ENCODE data around the gene VAV1. TPM values are rescaled to one million over a fixed set of nuclear protein-coding genes. Genes with fewer than 3 reads are reported as not detected.
"Not testable (repeated sequence)": the region's sequence is repeated elsewhere in the genome, so short reads cannot be mapped to it uniquely, and the experiment has no call there.

VAV1 gene
- polyA plus RNA-seq, 3 donors, result 1.3 to 1.7 (median 1.5) TPM

DNA sequence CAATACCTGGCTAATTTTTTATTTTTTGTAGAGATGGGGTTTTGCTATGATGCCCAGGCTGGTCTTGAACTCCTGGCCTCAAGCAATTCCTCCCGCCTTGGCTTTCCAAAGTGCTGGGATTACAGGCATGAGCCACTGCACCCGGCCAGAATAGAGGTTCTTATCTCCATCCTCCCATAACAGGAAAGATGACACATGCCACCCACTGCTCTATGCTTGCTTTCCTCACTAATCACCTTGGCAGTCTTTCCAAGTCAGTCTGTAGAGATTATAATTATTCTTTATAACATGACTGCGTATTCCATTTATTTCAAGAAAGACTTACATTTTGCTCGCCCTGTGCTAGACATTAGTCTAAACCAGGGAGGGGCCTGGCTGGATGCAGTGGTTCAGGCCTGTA, 6.7 kb downstream of the VAV1 start:
- no peak for DNase-seq (ENCODE audit: low read depth in 3 of 3, low spot score in 2 of 3)

- no peak for DNase-seq (ENCODE audit: low read depth in 3 of 3, low spot score in 2 of 3)
Measured at GRCh38 chr19:6787393-6787792, 14.9 kb downstream of the VAV1 start.

DNA sequence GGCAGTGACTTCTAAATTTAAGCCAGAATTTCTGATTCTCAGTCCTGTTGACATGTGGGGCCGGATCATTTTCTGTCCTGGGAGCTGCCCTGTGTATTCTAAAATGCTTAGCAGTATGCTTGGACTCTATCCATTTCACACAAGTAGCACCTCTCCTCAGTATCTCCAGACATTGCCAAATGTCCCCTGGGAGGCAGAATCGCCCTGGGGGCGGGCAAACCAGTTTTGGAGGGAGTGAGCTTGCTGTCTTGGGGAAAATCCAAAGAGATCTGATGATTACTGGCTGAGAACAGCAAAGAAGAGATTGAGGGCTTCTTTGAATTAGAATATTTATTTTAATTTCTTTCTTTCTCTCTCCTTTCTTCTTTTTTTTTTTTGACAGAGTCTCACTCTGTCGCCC, 16.4 kb downstream of the VAV1 start:
- no peak for DNase-seq (ENCODE audit: low read depth in 3 of 3, low spot score in 2 of 3)

GRCh38 chr19:6790194-6791128, 18.0 kb downstream of the VAV1 start:
- DNase-seq (ENCODE audit: low read depth in 3 of 3, low spot score in 2 of 3), result no peak

- no peak for DNase-seq (ENCODE audit: low read depth in 3 of 3, low spot score in 2 of 3)
Measured at GRCh38 chr19:6791237-6791636, 18.7 kb downstream of the VAV1 start.

- DNase-seq (ENCODE audit: low read depth in 3 of 3, low spot score in 2 of 3), result no peak
Measured at GRCh38 chr19:6793411-6793810, 20.9 kb downstream of the VAV1 start.

GRCh38 chr19:6793973-6794372, 21.5 kb downstream of the VAV1 start:
- no peak for DNase-seq (ENCODE audit: low read depth in 3 of 3, low spot score in 2 of 3)

DNA sequence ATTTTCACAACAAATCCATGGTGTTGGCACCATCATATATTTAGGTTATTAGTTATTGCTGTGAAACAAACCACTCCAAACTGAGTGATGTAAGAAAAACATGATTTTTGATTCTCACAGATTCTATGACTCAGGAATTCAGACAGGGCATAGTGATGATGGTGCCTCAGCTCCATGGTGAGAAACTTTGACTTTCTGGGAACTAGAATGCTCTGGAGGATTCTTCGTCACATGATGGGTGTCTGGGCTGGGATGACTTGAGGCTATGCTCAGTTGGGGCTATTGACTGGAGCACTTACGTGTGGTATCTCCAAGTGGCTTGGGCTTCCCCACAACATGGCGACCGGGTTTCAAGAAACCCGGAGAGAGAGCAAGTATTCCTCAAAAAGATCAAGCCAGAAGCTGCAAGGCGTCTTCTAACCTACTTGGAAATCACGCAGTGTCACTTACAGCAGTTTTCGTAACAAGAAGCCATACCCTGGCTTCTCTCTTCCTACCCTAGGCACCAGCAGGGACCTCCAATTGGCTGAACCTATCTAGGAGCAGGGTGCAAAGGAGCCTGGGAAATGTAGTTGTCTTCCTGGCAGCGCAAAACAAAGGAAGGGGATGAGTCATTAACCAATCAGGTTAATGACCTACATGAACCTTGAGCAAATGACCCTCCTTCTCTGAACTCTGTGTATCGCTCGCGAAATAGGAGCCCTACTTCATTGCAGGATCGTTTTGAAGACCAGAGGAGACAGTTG, 22.4 kb downstream of the VAV1 start:
- no peak for DNase-seq (ENCODE audit: low read depth in 3 of 3, low spot score in 2 of 3)

- no peak for DNase-seq (ENCODE audit: low read depth in 3 of 3, low spot score in 2 of 3)
Measured at GRCh38 chr19:6796278-6796677, 23.8 kb downstream of the VAV1 start.

- DNase-seq (ENCODE audit: low read depth in 3 of 3, low spot score in 2 of 3), result no peak
Measured at GRCh38 chr19:6797646-6798045, 25.1 kb downstream of the VAV1 start.

- DNase-seq (ENCODE audit: low read depth in 3 of 3, low spot score in 2 of 3), result not testable (repeated sequence)
Measured at GRCh38 chr19:6800160-6800790, 27.8 kb downstream of the VAV1 start.

- no peak for DNase-seq (ENCODE audit: low read depth in 3 of 3, low spot score in 2 of 3)
Measured at GRCh38 chr19:6800991-6801484, 28.5 kb downstream of the VAV1 start.

DNA sequence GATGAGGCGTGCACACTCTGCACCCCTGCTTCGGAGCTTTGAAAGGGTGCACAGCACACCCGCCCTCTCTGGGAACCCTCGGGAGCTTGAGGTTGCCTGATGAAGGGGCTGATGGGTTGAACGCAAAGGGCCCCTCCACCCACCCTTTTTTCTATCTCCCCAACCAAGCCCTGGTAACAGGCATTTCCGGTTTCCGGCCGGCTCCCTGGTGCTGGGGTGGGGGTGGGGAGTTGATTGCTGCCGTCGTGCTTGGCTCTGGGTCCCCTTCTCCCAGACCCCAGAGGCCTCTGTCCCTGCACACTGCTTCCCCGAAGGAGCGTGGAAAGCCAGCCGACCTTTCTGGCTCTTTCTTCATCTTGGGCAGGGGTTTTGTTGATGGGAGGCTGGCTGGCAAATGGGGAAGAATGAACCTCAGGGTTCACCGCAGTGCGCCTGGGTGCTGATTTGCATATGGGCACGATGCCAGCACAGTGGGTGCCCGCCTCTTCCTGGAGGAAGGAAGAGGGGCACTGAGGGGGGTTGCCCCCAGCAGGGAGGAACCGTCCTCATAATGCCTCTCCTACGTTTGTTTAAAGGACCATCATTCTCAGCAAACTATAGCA, 29.1 kb downstream of the VAV1 start:
- no peak for DNase-seq (ENCODE audit: low read depth in 3 of 3, low spot score in 2 of 3)

GRCh38 chr19:6802336-6803035, 30.0 kb downstream of the VAV1 start:
- DNase-seq (ENCODE audit: low read depth in 3 of 3, low spot score in 2 of 3), result no peak

- DNase-seq (ENCODE audit: low read depth in 3 of 3, low spot score in 2 of 3), result no peak
Measured at GRCh38 chr19:6803036-6803404, 30.5 kb downstream of the VAV1 start.

DNA sequence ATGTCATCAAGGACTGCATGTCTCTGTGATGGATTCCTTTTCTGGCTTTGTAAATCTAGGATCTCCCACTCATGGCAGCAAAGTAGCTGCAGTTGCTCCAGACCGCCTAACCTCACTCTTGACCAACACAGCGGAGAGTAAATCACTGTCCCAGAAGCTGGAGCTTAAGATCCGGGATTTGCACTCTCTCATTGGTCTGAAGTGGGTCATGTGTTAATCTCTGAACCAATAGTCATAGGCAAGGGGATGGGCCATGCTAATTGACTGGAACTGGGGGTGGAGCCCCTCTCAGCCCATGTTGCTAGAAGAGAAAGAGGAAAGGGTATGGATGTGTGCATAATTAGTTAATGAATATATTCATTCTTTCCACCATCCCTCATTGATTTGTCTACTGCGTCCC, 34.0 kb downstream of the VAV1 start:
- DNase-seq (ENCODE audit: low read depth in 3 of 3, low spot score in 2 of 3), result no peak

- DNase-seq (ENCODE audit: low read depth in 3 of 3, low spot score in 2 of 3), result no peak
Measured at GRCh38 chr19:6807291-6807690, 34.8 kb downstream of the VAV1 start.

DNA sequence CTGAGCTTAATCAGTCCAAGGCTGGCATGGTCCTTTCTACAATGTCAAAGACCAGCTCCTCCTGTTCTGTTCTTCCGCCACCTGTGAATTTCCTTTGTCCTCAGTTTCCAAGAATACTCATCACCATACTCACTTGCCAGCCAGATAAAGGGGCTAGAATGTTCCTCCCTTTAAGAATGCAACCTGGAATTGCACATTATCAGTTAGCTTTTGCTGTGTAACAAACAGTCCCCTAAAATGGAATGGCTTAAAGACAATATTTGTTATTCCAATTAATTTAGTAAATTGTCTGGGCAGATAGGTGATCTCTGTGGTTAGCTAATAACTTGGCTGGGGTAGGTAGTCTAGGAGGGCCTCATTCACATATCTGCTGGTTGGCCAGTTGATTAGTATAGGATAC, 36.0 kb downstream of the VAV1 start:
- DNase-seq (ENCODE audit: low read depth in 3 of 3, low spot score in 2 of 3), result no peak

GRCh38 chr19:6809262-6809661, 36.8 kb downstream of the VAV1 start:
- no peak for DNase-seq (ENCODE audit: low read depth in 3 of 3, low spot score in 2 of 3)

- DNase-seq (ENCODE audit: low read depth in 3 of 3, low spot score in 2 of 3), result no peak
Measured at GRCh38 chr19:6811378-6811777, 38.9 kb downstream of the VAV1 start.

All from right renal cortex interstitium (tissue), 3 donors.